OCI-LY3 (cell line): ENCODE results near the gene ESRRB.

Experiments
- H2AFZ ChIP-seq: fragments of 200-600, 300-600 bp; shearing (Covaris generic); 2 replicates; pipeline ENCODE4 v1.6.0; 2014; ENCODE audit warnings: antibody characterized with exemption, low read depth, low read length
- H3K27ac ChIP-seq: fragments of 200-600, 300-600 bp; sonication (generic); 2 replicates; pipeline ENCODE4 v1.5.1; 2014; ENCODE audit warnings: mild to moderate bottlenecking, low read length, moderate library complexity, mixed read lengths
- H3K27me3 ChIP-seq: fragments of 200-600, 300-600 bp; sonication (generic); 2 replicates; pipeline ENCODE4 v1.6.1; 2014; ENCODE audit warnings: low read depth, low read length, mixed read lengths
- H3K36me3 ChIP-seq: fragments of 200-600, 300-600 bp; sonication (generic); replicated peaks from 2 replicates; pipeline ENCODE3; 2014; ENCODE audit warnings: low read depth, low read length, mixed read lengths
- H3K4me1 ChIP-seq: fragments of 300-600, 200-600 bp; sonication (generic); 2 replicates; pipeline ENCODE4 v1.6.1; 2014; ENCODE audit warnings: low read length, mixed read lengths
- H3K4me2 ChIP-seq: fragments of 200-600, 300-600 bp; sonication (generic); 2 replicates; pipeline ENCODE4 v1.6.1; 2014; ENCODE audit warnings: low read length, mixed read lengths
- H3K4me3 ChIP-seq: fragments of 300-600, 200-600 bp; sonication (generic); 2 replicates; pipeline ENCODE4 v1.5.1; 2014; ENCODE audit warnings: antibody characterized with exemption, mild to moderate bottlenecking, low read length, moderate library complexity
- H3K79me2 ChIP-seq: fragments of 300-600, 200-600 bp; shearing (Covaris generic); 2 replicates; pipeline ENCODE4 v1.6.1; 2014; ENCODE audit warnings: mild to moderate bottlenecking, low read length, mixed read lengths
- H3K9ac ChIP-seq: fragments of 300-600, 200-600 bp; shearing (Covaris generic); 2 replicates; pipeline ENCODE4 v1.6.0; 2014; ENCODE audit warnings: mild to moderate bottlenecking, low read length, moderate library complexity
- H3K9me3 ChIP-seq: fragments of 200-600, 300-600 bp; shearing (Covaris generic); 2 replicates; pipeline ENCODE4 v1.6.1; 2014; ENCODE audit warnings: low read length, mixed read lengths; ENCODE audit not compliant: insufficient read depth
- H4K20me1 ChIP-seq: fragments of 200-600, 300-600 bp; sonication (generic); 2 replicates; pipeline ENCODE4 v1.6.1; 2016; ENCODE audit warnings: low read length, mixed read lengths; ENCODE audit not compliant: insufficient read depth
- CTCF ChIP-seq: fragments of 200-600, 300-600 bp; sonication (generic); IDR thresholded peaks from 2 replicates; pipeline ENCODE4 v1.5.1; 2014; ENCODE audit warnings: antibody characterized with exemption, low read length, low read depth
- EZH2phosphoT487 ChIP-seq: fragments of 200-600 bp; shearing (Covaris generic); IDR thresholded peaks from 2 replicates; pipeline ENCODE4 v1.6.1; 2018; ENCODE audit warnings: antibody characterized with exemption, mixed run types, low read depth

The ESRRB gene

GRCh38 chr14:76480426-76480825, 104.5 kb downstream of the ESRRB start:
- Histone ChIP-seq H3K27me3 (no peaks in the 10 kb centered on the region), H3K36me3 (no peaks in the 10 kb centered on the region), H3K27ac (no peak overlapping the region), H3K79me2 (no peaks in the 10 kb centered on the region), H3K9me3 (no peaks in the 10 kb centered on the region), H3K4me1 (no peaks in the 10 kb centered on the region), H2AFZ (no peak overlapping the region), H3K9ac (no peak overlapping the region), H4K20me1 (no peaks in the 10 kb centered on the region), H3K4me3 (no peak overlapping the region), H3K4me2 (no peak overlapping the region)
- TF ChIP-seq EZH2phosphoT487, result no peak
- no peak for TF ChIP-seq CTCF

DNA sequence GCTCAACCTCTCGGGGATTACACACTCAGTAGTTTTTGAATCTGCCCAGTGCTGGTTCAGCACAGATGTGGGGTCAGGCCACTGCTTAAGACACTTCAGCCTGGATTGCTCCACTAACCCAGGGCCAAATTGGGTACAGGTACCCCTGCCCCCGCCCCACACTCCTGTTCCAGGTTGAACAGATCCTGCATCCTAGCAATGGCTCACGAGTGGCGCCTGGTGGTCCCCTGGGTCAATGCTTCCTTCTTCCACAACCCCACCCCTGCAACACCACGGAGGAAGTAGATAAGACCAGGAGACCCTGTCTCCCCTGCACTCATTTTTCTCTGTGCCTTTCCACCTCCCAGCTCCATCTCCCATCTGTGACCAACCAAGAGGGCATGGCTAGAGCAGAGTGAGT, 108.4 kb downstream of the ESRRB start:
- H3K9me3 ChIP-seq, result no peaks in the 10 kb centered on the region
- H3K4me2 ChIP-seq, result no peak overlapping the region
- no peaks in the 10 kb centered on the region for H3K27me3 ChIP-seq
- H3K79me2 ChIP-seq, result no peaks in the 10 kb centered on the region
- H4K20me1 ChIP-seq, result no peaks in the 10 kb centered on the region
- TF ChIP-seq CTCF, result no peak
- TF ChIP-seq EZH2phosphoT487, result no peak
- H3K4me1 ChIP-seq, result no peaks in the 10 kb centered on the region
- no peak overlapping the region for H2AFZ ChIP-seq
- H3K4me3 ChIP-seq, result no peak overlapping the region
- H3K36me3 ChIP-seq, result no peaks in the 10 kb centered on the region
- no peak overlapping the region for H3K27ac ChIP-seq
- no peak overlapping the region for H3K9ac ChIP-seq

GRCh38 chr14:76486251-76486743, 110.4 kb downstream of the ESRRB start:
- Histone ChIP-seq H3K4me3 (no peak overlapping the region), H3K4me1 (no peaks in the 10 kb centered on the region), H2AFZ (no peak overlapping the region), H4K20me1 (no peaks in the 10 kb centered on the region), H3K36me3 (no peaks in the 10 kb centered on the region), H3K9me3 (no peaks in the 10 kb centered on the region), H3K27ac (no peak overlapping the region), H3K79me2 (no peaks in the 10 kb centered on the region), H3K9ac (no peak overlapping the region), H3K4me2 (no peak overlapping the region), H3K27me3 (no peaks in the 10 kb centered on the region)
- TF ChIP-seq EZH2phosphoT487 (no peak), CTCF (no peak)

- Histone ChIP-seq H3K4me3 (no peak overlapping the region), H2AFZ (no peak overlapping the region), H4K20me1 (no peaks in the 10 kb centered on the region), H3K9me3 (no peaks in the 10 kb centered on the region), H3K36me3 (no peaks in the 10 kb centered on the region), H3K27me3 (no peaks in the 10 kb centered on the region), H3K4me1 (no peaks in the 10 kb centered on the region), H3K9ac (no peak overlapping the region), H3K27ac (no peak overlapping the region), H3K4me2 (no peak overlapping the region), H3K79me2 (no peaks in the 10 kb centered on the region)
- TF ChIP-seq EZH2phosphoT487, result no peak
- TF ChIP-seq CTCF, result no peak
Observed at GRCh38 chr14:76488551-76488950, 112.6 kb downstream of the ESRRB start.
